GM12891 (cell line): ENCODE measurements around the gene NEXN.

Experiments
- DNase-seq: peaks from one replicate; pipeline ENCODE4 v3.0.0; 2011; ENCODE audit warnings: low spot score; ENCODE audit not compliant: insufficient read length
- FAIRE-seq: peaks from 2 replicates; lab custom pipeline; 2011; peaks lifted over from hg19 to GRCh38; lab: Jason Lieb, UNC
- PAX5 ChIP-seq: IDR thresholded peaks from 2 replicates; pipeline ENCODE4 v1.6.1; 2011; ENCODE audit warnings: low read length, moderate library complexity, mild to moderate bottlenecking; ENCODE audit not compliant: insufficient read depth, severe bottlenecking
- POLR2A ChIP-seq: IDR thresholded peaks from 2 replicates; pipeline ENCODE4 v1.6.1; 2011; ENCODE audit warnings: low read depth, low read length, control low read depth
- POLR2AphosphoS5 ChIP-seq: IDR thresholded peaks from 2 replicates; pipeline ENCODE4 v1.6.1; 2011; ENCODE audit warnings: low read depth, low read length, control low read depth
- POU2F2 ChIP-seq: IDR thresholded peaks from 2 replicates; pipeline ENCODE4 v1.6.1; 2011; ENCODE audit warnings: low read depth, mild to moderate bottlenecking, control low read depth, low read length, moderate library complexity
- SPI1 ChIP-seq: IDR thresholded peaks from 2 replicates; pipeline ENCODE4 v1.6.1; 2011; ENCODE audit warnings: low read depth, low read length, control low read depth
- TAF1 ChIP-seq: IDR thresholded peaks from 2 replicates; pipeline ENCODE4 v1.6.1; 2011; ENCODE audit warnings: low read depth, low read length, control low read depth

The NEXN gene

DNA sequence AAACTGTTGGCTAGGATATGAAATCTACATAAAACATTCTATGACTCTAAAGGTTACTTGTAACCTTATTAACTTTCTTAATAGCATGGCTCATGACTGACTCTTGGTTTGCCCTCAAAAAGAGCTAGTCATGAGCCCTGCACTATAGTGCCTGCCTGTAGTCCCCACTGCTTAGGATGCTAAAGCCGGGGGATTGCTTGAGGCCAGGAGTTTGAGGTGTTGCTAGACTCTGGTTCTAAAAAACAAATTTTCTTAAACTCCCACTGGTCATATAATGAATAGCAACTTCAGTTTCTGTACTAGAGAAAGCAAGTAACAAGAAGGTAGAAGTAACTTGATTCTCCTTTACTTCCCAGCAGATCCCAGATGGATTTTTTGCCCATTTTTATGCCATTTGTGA lies 15.8 kb upstream of the NEXN start:
- DNase-seq = no peak
- FAIRE-seq = no peak
- no peak for TF ChIP-seq TAF1
- no peak for TF ChIP-seq POU2F2
- no peak for TF ChIP-seq PAX5
- no peak for TF ChIP-seq SPI1
- no peak for TF ChIP-seq POLR2AphosphoS5
- no peak for TF ChIP-seq POLR2A

GRCh38 chr1:77873461-77873860 lies 15.0 kb upstream of the NEXN start:
- FAIRE-seq = no peak
- no peak for TF ChIP-seq TAF1
- TF ChIP-seq POLR2AphosphoS5 = no peak
- TF ChIP-seq POLR2A = no peak
- no peak for DNase-seq

- TF ChIP-seq POLR2AphosphoS5 (no peak), POLR2A (no peak), POU2F2 (no peak)
- no peak for DNase-seq
- FAIRE-seq = no peak
These were observed 13.5 kb upstream of the NEXN start for GRCh38 chr1:77874804-77875445.

- DNase-seq = no peak
- FAIRE-seq = no peak
- no peak for TF ChIP-seq POLR2A
- no peak for TF ChIP-seq POU2F2
- no peak for TF ChIP-seq TAF1
- no peak for TF ChIP-seq PAX5
- TF ChIP-seq POLR2AphosphoS5 = no peak
- no peak for TF ChIP-seq SPI1
These were observed 11.5 kb upstream of the NEXN start for GRCh38 chr1:77876884-77877283.

DNA sequence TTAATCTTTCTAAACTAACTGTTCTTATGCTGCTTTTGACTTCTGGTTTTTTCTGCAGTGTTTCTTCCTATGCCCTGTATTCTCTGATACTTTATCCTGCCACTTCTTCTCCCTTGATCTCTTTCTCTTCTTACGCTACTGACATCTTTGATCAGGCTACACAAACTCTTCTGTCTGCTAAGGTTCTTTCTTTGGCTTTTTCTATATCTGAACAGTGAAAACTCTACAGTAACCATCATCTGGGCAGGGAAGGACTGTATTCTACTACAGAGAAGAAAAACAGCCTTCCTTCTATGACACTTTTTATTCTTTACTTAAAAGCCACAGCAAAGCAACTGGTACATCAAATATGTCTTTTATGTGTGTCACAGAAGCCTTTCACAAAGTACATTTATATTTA lies 7.4 kb upstream of the NEXN start:
- TF ChIP-seq TAF1 (no peak), SPI1 (no peak), POLR2A (no peak), PAX5 (no peak), POLR2AphosphoS5 (no peak), POU2F2 (no peak)
- DNase-seq = no peak
- FAIRE-seq = no peak

GRCh38 chr1:77882411-77882810 lies 6.0 kb upstream of the NEXN start:
- DNase-seq (no peak), FAIRE-seq (no peak)

DNA sequence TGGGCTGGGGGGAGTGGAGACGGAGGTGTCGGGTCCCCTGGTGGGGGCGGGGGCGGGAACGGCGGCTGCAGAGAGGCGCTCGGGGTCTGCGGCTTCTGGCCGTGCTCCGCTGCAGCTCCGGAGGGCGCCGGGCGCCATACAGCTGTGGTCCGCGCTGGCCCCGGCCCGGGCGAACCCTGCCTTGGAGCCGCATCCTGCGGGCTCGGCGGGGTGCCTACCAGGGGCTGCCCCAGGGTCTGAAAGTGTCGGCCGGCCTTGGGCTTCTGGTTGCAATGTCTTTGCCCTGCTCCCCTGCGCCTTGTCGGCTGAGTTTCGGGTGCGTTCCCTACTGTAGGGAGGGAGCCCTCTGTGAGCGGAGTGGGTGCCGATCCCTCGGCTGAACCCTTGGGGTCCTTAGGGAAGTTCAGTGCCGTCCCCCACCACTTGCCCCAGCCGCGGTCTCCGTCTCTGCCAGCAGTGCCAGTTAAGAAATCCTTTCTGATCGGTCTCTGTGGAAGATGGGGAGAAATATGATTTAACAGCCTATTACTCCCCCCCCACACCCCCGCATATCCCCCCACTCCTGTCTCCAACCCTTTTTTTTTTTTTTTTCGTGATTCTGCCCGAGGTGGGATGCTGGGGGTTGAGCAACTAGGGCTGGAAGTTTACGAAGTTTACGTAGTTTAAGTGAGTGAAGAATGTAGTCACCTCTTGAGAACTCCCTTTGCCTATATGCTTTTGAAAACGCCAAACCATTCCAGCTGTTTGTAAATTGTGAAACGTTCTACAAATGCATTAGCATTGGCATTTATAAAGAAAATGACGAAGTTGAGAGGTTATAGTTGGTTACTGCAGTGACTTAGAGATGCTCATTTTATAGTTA lies 588 bp downstream of the NEXN start:
- DNase-seq (peak; percentile 39), FAIRE-seq (peak; percentile 72)
- TF ChIP-seq POU2F2 (no peak), POLR2A (no peak), PAX5 (no peak), SPI1 (no peak)

More at GRCh38 chr1:77882411-77882810, 6.0 kb upstream of the NEXN start:
- no peak for TF ChIP-seq TAF1
- TF ChIP-seq POU2F2 = no peak
- no peak for TF ChIP-seq POLR2AphosphoS5
- no peak for TF ChIP-seq PAX5
- TF ChIP-seq POLR2A = no peak
- no peak for TF ChIP-seq SPI1

GRCh38 chr1:77889671-77890070 lies 1.2 kb downstream of the NEXN start:
- no peak for FAIRE-seq
- no peak for DNase-seq
- TF ChIP-seq TAF1 (no peak), POU2F2 (no peak), POLR2AphosphoS5 (no peak), SPI1 (no peak), PAX5 (no peak), POLR2A (no peak)

GRCh38 chr1:77891200-77891599 lies 2.8 kb downstream of the NEXN start:
- DNase-seq (no peak), FAIRE-seq (no peak)
- TF ChIP-seq SPI1 = no peak
- no peak for TF ChIP-seq POU2F2
- TF ChIP-seq POLR2A = no peak
- TF ChIP-seq POLR2AphosphoS5 = no peak
- TF ChIP-seq TAF1 = no peak
- no peak for TF ChIP-seq PAX5
